Right cardiac atrium (tissue), 5 donors: ENCODE measurements around the gene PRIMA1. TPM values are rescaled to one million over a fixed set of nuclear protein-coding genes. Genes with fewer than 3 reads are reported as not detected.
A peak's percentile ranks its signal among the peaks of the same experiment; 100 is the strongest.

Experiments used
- ATAC-seq, 2 donors: fragments of 200-7000 bp; cut with Tn5 transposase; one replicate each; pipeline versions ENCODE4 v1.8.0 to v1.9.1; 2020; ENCODE audit warnings: moderate library complexity in 2 of 2, mild to moderate bottlenecking in 1 of 2
- DNase-seq, 3 donors: peaks; one replicate each; pipeline ENCODE4 v3.0.0-alpha.2; 2020
- H3K27ac ChIP-seq: one replicate; pipeline ENCODE4 v1.5.1; 2013; ENCODE audit warnings: mild to moderate bottlenecking, low read length, control low read depth, moderate library complexity
- H3K27me3 ChIP-seq: one replicate; pipeline ENCODE4 v1.6.1; 2013; ENCODE audit not compliant: control insufficient read depth, insufficient read depth
- H3K4me1 ChIP-seq: one replicate; pipeline ENCODE4 v1.6.1; 2013; ENCODE audit warnings: low read length; ENCODE audit not compliant: control insufficient read depth, insufficient read depth
- H3K4me3 ChIP-seq: one replicate; pipeline ENCODE4 v1.5.1; 2013; ENCODE audit warnings: low read length, control low read depth
- H3K9me3 ChIP-seq: one replicate; pipeline ENCODE4 v1.6.1; 2013; ENCODE audit warnings: low read length; ENCODE audit not compliant: control insufficient read depth
- WGBS: extraction: QIAGEN DNeasy Blood & Tissue Kit; methylation state at CpG from one replicate; pipeline ENCODE4 v1.1.7; 2013; 5-methylcytosine and 5-hydroxymethylcytosine counted together
- intact Hi-C, 4 donors: fragments of 100-400 bp; cut with DNase I; formaldehyde crosslinking; loops; one replicate each; pipeline versions ENCODE4 v1.11.0 to v1.14.0; 2022 to 2023
- polyA plus RNA-seq: library from polyadenylated mRNA; stranded (reverse); fragments of 200-250 nt; gene quantifications from one replicate; pipeline ENCODE4 v1.2.3, GENCODE V29; 2013
- total RNA-seq, 4 donors: library from RNA; stranded (reverse); fragmentation: NEBNext Ultra II Directional; extraction: Animal tissue kit (Norgen Biotek cat#: 25700); gene quantifications; one replicate each; pipeline ENCODE4 v1.2.1, GENCODE V29; 2021
- donor health status: healthy with polysubstance abuse.
- donor health status: DM: no; HTN: yes; CAD: no.
- donor health status: DM: no; HTN: no; CAD: no.
- donor health status: DM: no; HTN: yes; CAD: no; lungs with severe emphysema.
- donor health status: DM: yes; HTN: yes; CAD: no.

Gene PRIMA1
- total and polyA plus RNA-seq, 5 donors = 5.9 to 11.7 (median 8.8) TPM

DNA sequence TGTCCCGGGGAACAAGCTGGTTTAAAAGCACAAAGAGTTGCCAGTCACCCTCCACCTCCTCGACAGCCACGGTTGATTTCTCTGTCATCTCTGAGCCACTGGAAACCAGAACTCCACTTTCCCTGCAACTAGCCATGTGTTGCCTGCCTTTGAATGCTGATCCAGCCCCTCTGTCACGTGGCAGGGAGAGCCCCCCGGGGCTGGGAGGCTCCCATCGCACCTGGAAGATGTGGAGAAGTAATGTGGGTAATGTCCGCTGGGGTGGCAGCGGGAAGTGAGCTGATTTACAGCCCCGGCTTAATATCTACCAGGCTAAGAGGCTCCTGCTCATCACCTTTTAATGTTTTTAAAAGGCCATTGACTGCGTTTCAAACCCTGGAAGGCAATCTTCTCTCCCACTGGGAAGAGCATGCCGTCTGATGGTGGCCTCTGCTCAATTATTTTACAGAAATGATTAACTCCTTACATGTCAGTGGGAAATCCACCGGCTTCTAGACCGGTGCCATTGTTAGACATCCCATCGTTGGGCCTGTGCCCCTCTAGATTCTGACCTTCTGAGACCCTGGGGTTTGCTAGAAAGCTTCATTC lies 7.4 kb downstream of the PRIMA1 start:
- ATAC-seq (no peak), DNase-seq (no peak)
- Histone ChIP-seq H3K4me1 (no peaks in the 10 kb centered on the region), H3K9me3 (no peaks in the 10 kb centered on the region), H3K27me3 (no peaks in the 10 kb centered on the region), H3K4me3 (no peak overlapping the region), H3K27ac (no peak overlapping the region)
- 68% methylated on average over 14 of the region's 14 CpGs for WGBS
- intact Hi-C loops = no loop called here

DNA sequence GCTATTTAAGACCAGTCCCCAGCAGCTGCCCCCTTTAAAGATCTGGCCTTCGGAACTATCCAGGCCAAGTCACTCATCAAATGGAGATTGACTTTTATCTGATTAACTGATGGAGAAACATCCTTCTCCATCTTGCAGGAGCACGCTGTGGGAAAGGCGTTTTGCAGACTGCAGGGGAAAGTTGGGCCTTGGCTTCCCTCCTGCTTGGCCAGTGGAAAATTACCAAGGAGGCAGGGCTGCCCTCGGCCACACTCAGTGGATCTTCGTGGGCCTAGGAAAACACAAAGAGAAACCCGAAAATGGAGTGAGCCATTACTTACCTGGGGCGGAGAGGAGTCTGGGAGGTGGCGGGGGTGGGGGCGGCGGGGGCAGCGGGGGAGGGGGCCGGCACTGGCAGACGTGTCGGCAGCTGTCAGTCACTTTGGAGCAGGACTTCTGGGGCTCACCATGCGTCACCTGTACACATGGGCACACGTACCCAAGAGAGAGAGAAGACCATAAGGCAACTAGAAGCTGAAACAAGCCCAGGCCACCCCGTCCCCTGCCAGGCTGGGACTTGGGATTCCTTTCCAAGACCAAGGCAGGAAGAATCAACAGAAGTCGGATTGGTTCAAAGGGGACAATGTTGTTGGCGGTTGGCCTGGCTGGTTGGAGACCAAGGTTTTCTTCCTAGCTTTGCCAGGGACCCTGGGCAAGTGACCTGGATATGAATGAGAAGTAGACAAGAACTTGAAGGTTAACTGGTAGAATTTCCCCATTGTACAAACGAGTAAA lies 9.2 kb downstream of the PRIMA1 start:
- Histone ChIP-seq H3K9me3 (no peaks in the 10 kb centered on the region), H3K4me1 (no peaks in the 10 kb centered on the region), H3K27me3 (no peaks in the 10 kb centered on the region), H3K4me3 (no peak overlapping the region), H3K27ac (peak overlapping the region; percentile 34)
- WGBS = 70% methylated on average over 20 of the region's 20 CpGs
- DNase-seq = no peak
- intact Hi-C loops = no loop called here
- no peak for ATAC-seq

DNA sequence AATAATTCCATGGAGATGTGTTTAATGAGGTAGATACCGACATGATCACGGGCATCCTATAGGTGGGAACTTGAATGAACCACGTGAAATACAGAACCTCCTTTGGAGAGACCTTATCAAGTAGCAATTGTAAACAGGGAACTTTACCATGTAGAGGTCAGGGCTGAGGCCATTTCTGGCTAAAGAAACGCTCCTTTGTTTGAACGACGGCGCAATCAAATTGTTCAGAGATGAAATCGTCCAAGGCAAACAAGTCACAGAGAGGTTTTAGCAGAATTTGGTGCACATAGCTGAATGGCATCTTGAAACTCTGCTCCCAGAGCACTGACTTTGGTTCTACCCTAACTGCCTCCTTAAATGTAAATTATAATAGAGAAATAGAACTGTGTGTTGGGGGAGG lies 9.8 kb downstream of the PRIMA1 start:
- intact Hi-C loops = no loop called here
- H3K4me1 ChIP-seq = no peaks in the 10 kb centered on the region
- H3K9me3 ChIP-seq = no peaks in the 10 kb centered on the region
- H3K27me3 ChIP-seq = no peaks in the 10 kb centered on the region
- no peak for ATAC-seq
- no peak overlapping the region for H3K4me3 ChIP-seq
- H3K27ac ChIP-seq = peak overlapping the region; percentile 34
- 63% methylated on average over 8 of the region's 8 CpGs for WGBS
- no peak for DNase-seq

DNA sequence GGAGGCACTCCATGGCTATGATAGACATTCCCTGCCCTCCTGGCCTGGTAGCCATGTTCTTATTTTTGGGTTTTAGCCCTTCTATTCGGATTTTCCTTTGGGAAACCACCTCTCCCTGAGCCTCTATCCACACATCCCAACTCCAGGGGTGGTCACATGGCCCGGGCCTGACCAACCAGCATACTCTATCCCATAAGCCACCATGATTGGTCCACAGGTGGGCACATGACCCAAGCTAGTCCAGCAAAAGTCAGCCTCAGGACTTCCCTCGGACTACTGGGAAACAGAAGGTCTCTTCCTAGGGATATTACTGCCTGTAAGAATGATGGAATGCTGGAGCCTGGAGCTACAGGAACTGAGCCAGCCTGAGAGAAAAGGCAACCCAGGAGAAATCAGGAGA lies 12.5 kb downstream of the PRIMA1 start:
- no peak for DNase-seq
- Histone ChIP-seq H3K27ac (no peak overlapping the region), H3K4me3 (no peak overlapping the region), H3K27me3 (no peaks in the 10 kb centered on the region), H3K9me3 (no peaks in the 10 kb centered on the region), H3K4me1 (no peaks in the 10 kb centered on the region)
- no peak for ATAC-seq
- intact Hi-C loops = no loop called here
- WGBS = 70% methylated on average over 3 of the region's 3 CpGs

DNA sequence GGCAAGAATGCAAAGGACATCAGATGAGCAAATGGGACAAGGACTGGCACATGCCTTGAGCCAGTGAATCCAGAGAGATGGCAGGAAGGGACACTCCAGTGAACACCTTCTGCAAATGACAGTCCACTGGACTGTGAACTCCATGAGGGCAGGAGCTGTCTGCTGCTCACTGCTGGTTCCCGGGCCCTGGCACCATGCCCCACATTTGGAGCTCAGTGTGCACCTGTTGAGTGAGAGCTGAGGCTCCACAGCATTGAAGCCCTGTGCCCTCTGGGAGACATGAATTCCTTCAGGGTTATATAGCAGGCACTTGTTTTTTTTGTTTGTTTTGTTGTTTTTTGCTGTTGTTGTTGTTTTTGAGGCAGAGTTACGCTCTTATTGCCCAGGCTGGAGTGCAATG lies 13.1 kb downstream of the PRIMA1 start:
- 89% methylated on average over 2 of the region's 2 CpGs for WGBS
- H3K27ac ChIP-seq = no peak overlapping the region
- no peaks in the 10 kb centered on the region for H3K27me3 ChIP-seq
- no peak for DNase-seq
- H3K4me3 ChIP-seq = no peak overlapping the region
- H3K9me3 ChIP-seq = no peaks in the 10 kb centered on the region
- intact Hi-C loops = no loop called here
- no peaks in the 10 kb centered on the region for H3K4me1 ChIP-seq
- no peak for ATAC-seq

DNA sequence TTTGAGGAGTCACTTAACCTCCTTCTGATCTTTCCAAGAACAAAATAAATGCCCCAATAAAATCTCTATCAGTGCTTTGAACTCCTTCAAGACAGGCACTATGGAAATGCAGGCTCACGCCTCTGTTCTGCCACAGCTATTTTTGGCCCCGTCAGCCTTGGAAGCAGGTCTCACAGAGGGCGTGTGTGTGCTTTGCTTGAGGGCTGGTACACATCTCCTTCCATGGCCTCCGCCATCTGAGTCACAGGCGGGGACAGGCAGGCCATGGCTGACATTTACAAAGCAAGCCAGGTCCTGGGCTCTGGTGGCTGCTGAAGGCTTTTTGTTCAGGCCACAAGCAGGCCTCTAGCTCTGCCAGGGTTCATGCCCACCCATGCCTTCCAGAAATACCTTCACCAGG lies 16.0 kb downstream of the PRIMA1 start:
- Histone ChIP-seq H3K27ac (peak overlapping the region; percentile 15), H3K27me3 (no peaks in the 10 kb centered on the region), H3K4me3 (no peak overlapping the region), H3K4me1 (no peaks in the 10 kb centered on the region), H3K9me3 (no peaks in the 10 kb centered on the region)
- WGBS = 53% methylated on average over 5 of the region's 5 CpGs
- peak in 1 of 3 donors; percentile 32 for DNase-seq
- intact Hi-C loops = no loop called here
- peak; percentile 68 to 81 for ATAC-seq

DNA sequence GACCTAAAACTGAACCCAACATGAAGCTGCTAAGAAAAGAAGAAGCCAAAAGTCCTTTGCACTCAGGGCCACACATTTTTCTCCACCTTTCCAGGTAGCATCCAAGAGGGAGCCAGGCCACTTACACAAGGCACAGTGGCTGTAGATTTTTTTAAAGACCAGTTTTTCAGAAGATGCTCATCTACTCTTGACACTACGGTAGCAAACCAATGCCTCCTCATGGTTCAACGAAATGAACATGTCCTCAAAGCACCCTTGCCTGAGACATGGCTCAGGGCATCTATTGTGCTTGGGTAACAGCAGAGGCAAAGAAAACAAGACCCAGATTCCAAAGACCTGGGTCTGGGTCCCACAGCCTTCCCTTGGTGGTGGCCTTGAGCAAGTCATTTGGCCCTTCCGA lies 22.3 kb downstream of the PRIMA1 start:
- Histone ChIP-seq H3K27me3 (no peaks in the 10 kb centered on the region), H3K27ac (no peak overlapping the region), H3K9me3 (no peaks in the 10 kb centered on the region), H3K4me1 (peaks cover 4% of the 10 kb centered on the region), H3K4me3 (no peak overlapping the region)
- ATAC-seq (no peak), DNase-seq (no peak)
- intact Hi-C loops = no loop called here
- WGBS = 54% methylated on average over 3 of the region's 3 CpGs

DNA sequence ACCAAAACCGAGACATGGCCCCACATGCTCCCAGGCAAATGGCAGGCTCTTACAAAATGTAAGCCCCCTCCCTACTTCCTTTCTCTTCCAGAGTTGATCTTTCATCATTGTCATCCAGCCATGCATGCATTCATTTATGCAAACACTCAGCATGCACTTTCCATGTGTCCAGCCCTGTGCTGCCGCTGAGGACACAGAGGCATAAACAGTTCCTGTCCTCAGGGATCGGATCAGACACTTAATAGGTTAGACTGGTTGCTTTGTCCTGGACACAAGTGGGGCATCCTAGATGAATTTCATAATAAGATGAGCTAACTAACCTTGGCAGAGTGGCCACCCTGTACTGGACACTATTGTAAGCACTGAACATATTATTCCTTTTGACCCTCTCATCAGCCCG lies 23.1 kb downstream of the PRIMA1 start:
- Histone ChIP-seq H3K27ac (no peak overlapping the region), H3K4me1 (peaks cover 7% of the 10 kb centered on the region), H3K4me3 (no peak overlapping the region), H3K9me3 (no peaks in the 10 kb centered on the region), H3K27me3 (no peaks in the 10 kb centered on the region)
- WGBS = 71% methylated on average over 4 of the region's 4 CpGs
- intact Hi-C loops = no loop called here
- ATAC-seq = no peak
- DNase-seq = no peak

DNA sequence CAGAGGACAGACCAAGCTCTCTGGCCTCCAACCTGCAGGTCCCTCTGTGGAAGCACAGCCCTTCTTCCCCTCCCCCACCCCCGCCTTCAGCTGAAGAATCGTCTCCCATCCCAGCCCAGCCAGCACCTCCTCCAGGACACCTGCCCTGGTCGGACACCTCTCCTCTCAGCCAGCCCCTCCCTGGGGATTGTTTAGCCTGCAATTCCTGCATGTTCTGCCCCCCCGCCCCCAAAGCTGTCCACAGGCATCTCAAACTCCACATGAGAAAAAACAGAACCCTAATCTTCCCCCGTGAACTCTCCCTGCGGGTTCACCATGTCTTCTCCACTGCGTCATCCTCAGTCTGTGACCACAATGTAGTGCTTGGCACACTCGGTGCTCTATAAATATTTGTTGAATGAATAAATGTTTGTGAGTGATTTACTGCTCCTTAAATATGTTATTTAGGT lies 24.1 kb downstream of the PRIMA1 start:
- intact Hi-C loops = no loop called here
- DNase-seq (no peak), ATAC-seq (peak; percentile 6 to 39)
- Histone ChIP-seq H3K27ac (no peak overlapping the region), H3K27me3 (no peaks in the 10 kb centered on the region), H3K9me3 (no peaks in the 10 kb centered on the region), H3K4me3 (no peak overlapping the region), H3K4me1 (peaks cover 9% of the 10 kb centered on the region)
- WGBS = 19% methylated on average over 8 of the region's 8 CpGs

DNA sequence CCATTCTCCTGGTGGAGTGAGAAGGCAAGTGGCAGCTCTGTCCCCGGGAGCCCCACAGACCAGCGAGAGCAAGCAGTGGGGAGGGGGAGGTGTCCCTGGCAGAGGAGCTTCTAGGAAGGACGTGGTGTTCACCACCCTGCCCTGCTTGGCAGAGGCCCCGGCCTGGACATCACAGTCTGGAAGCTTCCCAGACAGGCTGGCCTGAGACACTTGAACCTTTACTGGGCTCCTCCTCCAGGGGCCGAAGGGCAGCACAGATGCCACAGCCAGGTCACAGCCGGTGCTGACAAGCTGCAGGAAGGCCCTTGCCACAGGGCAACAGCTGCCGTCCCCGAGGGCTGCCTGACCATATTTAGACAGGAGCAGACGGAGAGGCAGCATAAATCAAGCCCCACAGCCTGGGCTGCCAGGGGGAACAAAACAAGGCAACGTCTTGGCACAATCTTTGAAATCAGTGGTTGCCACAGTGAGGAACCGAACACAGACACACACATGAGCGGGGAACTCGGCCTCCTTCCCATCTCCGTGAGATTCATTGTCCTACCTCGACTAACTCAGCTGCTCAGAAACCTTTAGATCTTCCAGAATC lies 28.5 kb downstream of the PRIMA1 start:
- no peak overlapping the region for H3K4me3 ChIP-seq
- peak overlapping the region; percentile 4 for H3K27ac ChIP-seq
- intact Hi-C loops = no loop called here
- DNase-seq (peak; percentile 40 to 82 (median 79)), ATAC-seq (peak; percentile 69 to 73)
- no peaks in the 10 kb centered on the region for H3K9me3 ChIP-seq
- WGBS = 16% methylated on average over 15 of the region's 15 CpGs
- peaks cover 11% of the 10 kb centered on the region for H3K4me1 ChIP-seq
- no peaks in the 10 kb centered on the region for H3K27me3 ChIP-seq

DNA sequence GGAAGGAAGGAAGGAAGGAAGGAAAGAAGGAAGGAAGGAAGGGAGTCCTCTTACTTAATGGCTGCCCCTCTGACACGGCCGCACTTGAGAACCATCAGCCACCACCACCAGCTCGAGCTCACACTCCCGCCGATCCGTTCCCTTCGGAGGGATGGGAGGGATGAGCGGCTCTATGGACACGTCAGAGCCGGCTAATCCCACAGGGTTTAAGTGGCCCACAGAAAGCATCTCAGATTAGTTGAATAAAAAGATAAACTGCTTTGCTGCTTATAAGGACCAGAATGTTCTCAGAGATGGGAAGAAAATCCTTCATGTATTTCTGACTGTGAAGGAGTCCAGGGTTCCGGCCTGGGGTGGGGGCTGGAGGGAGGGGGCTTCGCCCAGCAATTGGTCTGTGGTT lies 31.1 kb downstream of the PRIMA1 start:
- Histone ChIP-seq H3K4me1 (peaks cover 24% of the 10 kb centered on the region), H3K4me3 (no peak overlapping the region), H3K9me3 (no peaks in the 10 kb centered on the region), H3K27me3 (no peaks in the 10 kb centered on the region), H3K27ac (no peak overlapping the region)
- DNase-seq (peak in 2 of 3 donors; percentile 4 to 36), ATAC-seq (no peak)
- 81% methylated on average over 12 of the region's 12 CpGs for WGBS
- intact Hi-C loops = no loop called here
